Panc1 (cell line): ENCODE data around the gene KDM5C. TPM values are rescaled to one million over a fixed set of nuclear protein-coding genes. Genes with fewer than 3 reads are reported as not detected.

Source experiments
- ATAC-seq: fragments of 200-7000 bp; cut with Tn5 transposase; 2 replicates; pipeline ENCODE4 v1.9.1; 2020; ENCODE audit warnings: mild to moderate bottlenecking, moderate library complexity
- BruUV-seq: library from RNA; stranded (reverse); fragments of 400-500 nt; replicated peaks from 2 replicates; lab custom pipeline; 2021; lab: Mats Ljungman, UMichigan
- CTCF ChIA-PET: fragments of 300-600 bp; sonication (Branson Sonifier 250); formaldehyde crosslinking; loops from one replicate; lab custom pipeline; 2022; ENCODE audit warnings: antibody characterized with exemption; lab: Charles Lee
- POLR2A ChIA-PET: fragments of 300-600 bp; sonication (Branson Sonifier 250); formaldehyde crosslinking; loops from one replicate; lab custom pipeline; 2022; ENCODE audit warnings: antibody characterized with exemption; lab: Charles Lee
- DNase-seq: peaks from one replicate; pipeline ENCODE4 v3.0.0-alpha.2; 2010; ENCODE audit warnings: low read depth, low spot score
- H3K27ac ChIP-seq: 2 replicates; pipeline ENCODE4 v1.5.1; 2011; ENCODE audit warnings: mild to moderate bottlenecking, low read length, inconsistent platforms
- H3K27me3 ChIP-seq: fragments of 200-500 bp; sonication (Bioruptor generic); 2 replicates; pipeline ENCODE4 v1.6.0; 2014; ENCODE audit warnings: low read length, inconsistent platforms; ENCODE audit not compliant: control insufficient read depth, insufficient read depth
- H3K36me3 ChIP-seq: fragments of 200-500 bp; sonication (Bioruptor generic); 2 replicates; pipeline ENCODE4 v1.5.1; 2014; ENCODE audit warnings: inconsistent platforms, mild to moderate bottlenecking, low read length, moderate library complexity; ENCODE audit not compliant: control insufficient read depth, insufficient read depth
- H3K4me1 ChIP-seq: 2 replicates; pipeline ENCODE4 v1.5.1; 2011; ENCODE audit warnings: inconsistent platforms, mild to moderate bottlenecking, low read length, moderate library complexity; ENCODE audit not compliant: control insufficient read depth, insufficient read depth
- H3K4me3 ChIP-seq, 2 experiments: 2 replicates each; pipeline ENCODE4 v1.5.1; 2011 to 2012; ENCODE audit warnings: low read depth in 2 of 2, low read length in 2 of 2, mild to moderate bottlenecking in 2 of 2, inconsistent platforms in 1 of 2, moderate library complexity in 1 of 2
- H3K9me3 ChIP-seq: fragments of 200-500 bp; sonication (Bioruptor generic); 2 replicates; pipeline ENCODE4 v1.5.1; 2014; ENCODE audit warnings: low read depth, mild to moderate bottlenecking, inconsistent platforms, low read length, moderate library complexity; ENCODE audit not compliant: control insufficient read depth, insufficient read depth
- CTCF ChIP-seq: fragments of 450-650 bp; IDR thresholded peaks from 2 replicates; pipeline ENCODE4 v1.5.1; 2017; ENCODE audit warnings: mild to moderate bottlenecking
- POLR2AphosphoS5 ChIP-seq: IDR thresholded peaks from 2 replicates; pipeline ENCODE4 v1.6.1; 2012; ENCODE audit warnings: mild to moderate bottlenecking, low read depth, low read length, moderate library complexity
- REST ChIP-seq, 2 experiments: IDR thresholded peaks; 2 replicates each; pipeline ENCODE4 v1.6.1; 2011 to 2012; ENCODE audit warnings: low read depth in 2 of 2, control low read depth in 1 of 2, low read length in 1 of 2, mild to moderate bottlenecking in 1 of 2, moderate library complexity in 1 of 2; ENCODE audit not compliant: insufficient read depth in 1 of 2
- SIN3A ChIP-seq: IDR thresholded peaks from 2 replicates; pipeline ENCODE4 v1.6.1; 2012; ENCODE audit warnings: low read depth, mild to moderate bottlenecking, low read length, moderate library complexity, borderline replicate concordance; ENCODE audit not compliant: insufficient read depth
- TCF7L2 ChIP-seq: IDR thresholded peaks from 2 replicates; pipeline ENCODE4 v1.6.1; 2011; ENCODE audit warnings: mild to moderate bottlenecking, low read depth, low read length, inconsistent platforms
- in situ Hi-C: cut with HindIII; loops from 2 replicates; pipeline ENCODE4 v1.10.0; 2016; ENCODE audit warnings: low sequenced_read_pairs, low pct_unique_long_range_greater_than_20kb
- intact Hi-C: fragments of 100-400 bp; cut with micrococcal nuclease; formaldehyde crosslinking; loops from one replicate; pipeline ENCODE4 v1.10.0; 2022; ENCODE audit not compliant: unreplicated experiment
- total RNA-seq: library from RNA; stranded (reverse); gene quantifications from one replicate; pipeline ENCODE4 v1.2.1, GENCODE V29; 2021; ENCODE audit not compliant: unreplicated experiment

Gene KDM5C
- total RNA-seq, 1 experiment from 2014 or later: 104 TPM

- no peak for TF ChIP-seq CTCF
- no peak for TF ChIP-seq REST (IDR thresholded peaks at IDR 0.05; ENCODE audit: insufficient read depth in 1 of 2, low read depth in 2 of 2, low read length in 1 of 2)
- TF ChIP-seq SIN3A: no peak
- TF ChIP-seq TCF7L2: no peak
- TF ChIP-seq POLR2AphosphoS5: no peak
- in situ Hi-C loops: no loop called here
Measured at GRCh38 chrX:53255738-53256191, 30.8 kb upstream of the KDM5C start.

GRCh38 chrX:53254570-53255461, 29.8 kb upstream of the KDM5C start:
- no peaks in the 10 kb centered on the region for H3K27me3 ChIP-seq
- ChIA-PET POLR2A (no interaction called here), CTCF (no interaction called here)
- DNase-seq (no peak), ATAC-seq (no peak)
- H3K9me3 ChIP-seq: no peaks in the 10 kb centered on the region
- H3K27ac ChIP-seq: no peak overlapping the region
- no TSS peak for BruUV-seq
- H3K36me3 ChIP-seq: no peaks in the 10 kb centered on the region
- intact Hi-C loops: no loop called here
- no peak for TF ChIP-seq CTCF
- no peak for TF ChIP-seq POLR2AphosphoS5
- TF ChIP-seq REST (IDR thresholded peaks at IDR 0.05; ENCODE audit: insufficient read depth in 1 of 2, low read depth in 2 of 2, low read length in 1 of 2): no peak
- TF ChIP-seq TCF7L2: no peak
- TF ChIP-seq SIN3A: no peak
- in situ Hi-C loops: no loop called here
- no peaks in the 10 kb centered on the region for H3K4me1 ChIP-seq
- no peak overlapping the region for H3K4me3 ChIP-seq

More at GRCh38 chrX:53255738-53256191, 30.8 kb upstream of the KDM5C start:
- CTCF ChIA-PET: no interaction called here
- Histone ChIP-seq H3K27ac (no peak overlapping the region), H3K27me3 (no peaks in the 10 kb centered on the region), H3K4me1 (no peaks in the 10 kb centered on the region), H3K9me3 (no peaks in the 10 kb centered on the region), H3K4me3 (no peak overlapping the region), H3K36me3 (no peaks in the 10 kb centered on the region)
- BruUV-seq: no TSS peak
- POLR2A ChIA-PET: no interaction called here
- ATAC-seq (no peak), DNase-seq (no peak)
- intact Hi-C loops: no loop called here
